GM21723 (cell line): ENCODE results near the gene PSMG4.

ENCODE experiments used
- ATAC-seq: cut with Tn5 transposase; IDR thresholded peaks from one replicate; pipeline ENCODE4 v1.9.1; 2021; ENCODE audit warnings: mild to moderate bottlenecking, moderate library complexity; ENCODE audit not compliant: unreplicated experiment

The PSMG4 gene

DNA sequence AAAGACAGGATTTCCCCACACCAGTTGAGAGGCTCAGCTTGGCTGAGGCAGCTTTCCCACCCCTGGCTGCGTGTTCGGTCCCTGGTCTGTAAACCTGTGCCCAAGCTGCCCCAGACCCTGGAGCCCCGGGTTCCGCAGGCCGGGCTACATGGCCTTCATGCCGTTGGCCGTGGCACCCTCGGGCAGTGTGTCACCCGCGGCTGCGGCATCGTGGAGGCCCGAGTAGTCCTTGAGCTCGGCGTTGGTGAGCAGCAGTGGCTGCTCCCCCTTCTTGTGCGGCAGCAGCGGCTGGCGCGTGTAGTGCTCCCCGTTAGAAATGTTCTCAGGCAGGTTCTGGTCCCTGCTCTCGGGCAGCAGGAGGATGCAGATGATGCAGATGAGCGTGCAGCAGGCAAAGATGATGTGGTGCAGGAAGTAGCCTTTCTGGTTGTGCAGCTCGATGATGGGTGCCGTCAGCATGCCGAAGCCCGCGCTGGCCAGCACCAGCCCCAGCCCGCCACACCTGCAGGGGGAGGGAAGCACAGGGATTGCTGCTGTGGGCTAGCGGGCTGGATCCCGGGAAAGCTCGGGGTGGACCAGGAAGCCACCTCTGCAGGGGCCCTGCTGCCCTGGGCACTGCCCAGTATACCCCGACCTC is 14.3 kb downstream of the PSMG4 start:
- no peak for ATAC-seq

DNA sequence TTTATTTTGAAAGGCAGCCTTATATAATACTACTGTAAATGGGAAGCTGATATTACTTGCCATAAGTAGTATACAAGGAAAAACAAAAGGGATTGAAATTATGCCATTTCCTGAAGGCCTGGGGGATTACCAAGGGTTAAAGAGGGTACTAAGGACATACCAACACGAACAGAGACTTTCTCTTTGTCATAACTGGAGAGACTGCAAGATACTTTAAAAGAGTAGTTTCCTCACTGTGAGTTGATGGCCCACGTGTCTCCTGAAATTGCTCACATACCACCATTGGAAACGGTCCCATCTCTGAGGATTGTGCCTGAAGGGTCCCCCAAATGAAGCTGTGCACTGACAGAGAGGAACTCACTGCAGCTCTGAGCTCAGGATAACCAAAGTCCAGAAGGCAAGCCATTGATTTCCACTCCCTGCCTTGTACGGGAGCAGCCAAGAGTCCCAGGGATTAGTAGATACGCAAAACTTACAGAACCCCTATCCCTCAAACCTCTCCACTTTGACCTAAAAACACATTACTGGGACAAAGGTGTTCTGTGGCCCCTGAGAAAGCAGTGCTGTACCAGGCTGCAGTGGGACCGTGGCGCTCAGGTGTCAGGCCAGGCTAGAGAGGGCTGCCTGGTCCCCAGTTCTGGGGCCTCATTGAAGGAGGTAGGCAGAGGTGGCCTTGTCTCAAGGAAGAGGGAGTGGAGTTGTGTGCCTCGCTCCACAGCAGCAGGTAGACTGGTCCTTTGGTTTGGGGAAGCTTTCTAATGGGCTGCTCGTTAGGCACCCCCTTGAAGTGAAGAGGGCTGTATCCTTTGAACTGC is 15.2 kb downstream of the PSMG4 start:
- no peak for ATAC-seq

DNA sequence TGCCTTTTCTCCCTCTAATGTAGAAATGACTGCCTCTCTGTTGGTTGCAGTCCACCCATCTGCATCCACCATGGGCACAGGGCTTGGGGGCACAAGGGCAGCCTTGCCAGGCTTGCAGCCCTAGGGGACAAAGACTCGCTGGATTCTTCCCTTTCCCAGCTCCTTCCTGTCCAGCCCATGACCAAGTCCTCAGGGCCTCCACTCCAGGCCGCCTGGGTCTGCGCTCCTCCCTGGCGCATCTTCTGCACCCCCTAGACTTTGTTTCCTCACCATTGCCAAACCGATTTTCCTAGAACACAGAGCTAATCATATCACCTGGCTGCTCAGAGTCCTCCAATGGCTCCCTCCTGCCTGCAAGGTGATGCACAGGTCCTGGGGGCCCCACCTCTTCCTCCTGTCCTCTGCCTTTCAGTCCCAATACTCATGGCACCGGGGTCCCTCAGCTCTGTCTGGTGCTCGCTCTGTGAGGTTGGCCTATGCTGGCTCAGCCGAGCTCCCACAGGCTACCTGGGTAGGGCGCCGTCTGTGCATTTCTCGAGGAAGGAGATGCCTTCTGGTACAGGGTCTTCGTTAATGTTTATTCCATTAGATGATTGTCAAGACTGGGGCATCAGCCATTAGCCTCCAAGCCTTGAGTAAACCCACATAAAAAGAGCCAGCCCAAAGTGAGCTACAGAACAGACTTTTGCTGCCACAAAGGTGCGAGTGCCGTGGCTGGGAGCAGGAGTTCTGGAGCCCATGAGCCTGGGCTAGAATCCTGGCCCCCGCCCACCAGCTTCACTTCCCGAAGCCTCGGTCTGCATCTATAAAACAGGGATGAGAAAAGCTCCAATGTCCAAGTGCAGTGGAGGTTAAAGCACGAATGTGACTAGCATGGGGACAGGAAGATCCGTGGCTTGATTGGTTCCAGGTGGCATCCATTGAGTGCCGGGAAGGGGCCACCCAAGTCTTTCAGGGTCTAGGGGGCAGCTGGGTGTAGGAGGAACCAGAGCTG is 17.7 kb downstream of the PSMG4 start:
- ATAC-seq = no peak

DNA sequence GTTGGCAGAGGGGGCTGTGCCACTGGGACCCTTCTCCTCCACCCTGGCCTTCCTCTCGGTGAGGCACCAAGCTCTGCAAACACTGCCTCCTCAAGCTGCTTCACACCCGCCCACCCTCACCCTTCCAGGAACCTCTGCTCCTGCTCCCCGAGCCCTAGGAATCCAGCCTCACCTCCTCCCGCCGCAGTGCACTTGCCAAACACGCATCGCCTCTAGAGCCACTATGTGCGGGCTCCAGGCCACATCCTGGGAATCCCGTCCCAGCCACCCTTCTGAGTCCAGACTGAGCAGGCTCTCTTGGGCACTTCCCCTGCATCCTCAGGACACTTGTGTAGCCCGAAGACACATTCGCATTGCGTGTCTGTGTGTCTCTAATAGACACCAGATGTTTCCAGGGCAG is 18.5 kb downstream of the PSMG4 start:
- no peak for ATAC-seq

DNA sequence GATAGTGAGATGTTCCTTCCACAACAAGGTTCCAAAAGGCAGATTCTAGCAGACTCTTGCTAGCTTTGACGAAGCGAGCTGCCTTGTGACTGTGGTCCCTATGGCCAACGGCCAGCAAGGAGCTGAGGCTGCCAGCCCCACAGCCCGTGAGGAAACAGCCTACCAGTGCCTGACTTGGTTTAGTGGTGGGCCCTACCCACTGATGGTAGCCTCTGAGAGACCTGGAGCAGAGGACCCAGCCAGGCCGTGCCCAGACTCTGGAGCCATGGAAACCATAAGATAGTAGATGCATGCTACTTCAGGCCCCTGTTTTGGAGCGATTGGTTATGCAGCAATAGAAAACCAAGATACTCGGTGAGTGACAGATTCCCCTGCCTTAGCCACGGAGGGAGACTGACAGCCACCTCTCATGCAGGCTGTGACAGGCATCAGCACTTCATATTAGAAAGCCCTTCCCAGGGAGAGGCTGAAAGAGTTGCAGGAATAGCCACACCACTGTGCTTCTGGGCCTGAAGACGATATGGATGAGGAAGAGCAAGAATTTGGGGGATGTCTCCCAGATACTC is 19.2 kb downstream of the PSMG4 start:
- no peak for ATAC-seq

DNA sequence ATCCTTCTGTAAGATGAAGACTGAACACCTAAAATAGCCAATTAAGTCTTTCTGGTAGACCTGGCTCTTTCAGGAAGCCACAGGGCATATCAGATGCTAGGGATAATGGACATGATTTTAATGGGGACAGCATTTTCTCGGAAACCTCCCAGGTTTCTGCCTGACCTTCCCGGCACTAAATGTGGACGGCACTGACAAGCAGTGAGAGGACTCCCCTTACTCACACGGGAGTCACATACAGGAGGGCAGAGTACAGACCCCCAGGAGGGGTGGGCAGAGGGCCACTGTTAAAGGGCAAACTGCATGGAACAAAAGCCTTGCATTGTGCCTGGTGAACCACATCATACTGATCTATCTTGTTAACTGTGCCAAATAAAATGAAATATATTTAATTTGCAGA is 19.9 kb downstream of the PSMG4 start:
- no peak for ATAC-seq

DNA sequence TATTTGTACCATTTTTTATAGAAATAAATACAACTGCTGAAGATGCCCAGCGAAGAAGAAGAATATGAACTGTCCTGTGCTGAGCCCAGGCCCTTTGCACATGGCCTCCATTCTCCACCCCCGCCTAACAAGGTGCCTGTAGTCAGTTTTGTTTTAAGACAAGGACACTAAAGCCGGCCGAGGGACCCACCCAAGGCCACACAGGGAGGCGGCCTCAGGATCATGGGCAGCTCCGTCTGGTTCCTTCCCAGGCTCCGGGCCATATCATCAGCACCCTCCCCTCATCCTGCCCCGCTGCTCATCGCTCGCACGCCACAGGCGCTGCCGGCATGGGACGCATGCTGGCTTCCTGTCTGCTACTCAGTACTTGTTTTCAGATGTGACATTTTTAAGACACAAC is 21.3 kb downstream of the PSMG4 start:
- ATAC-seq = no peak

- ATAC-seq = no peak
These were observed 22.2 kb downstream of the PSMG4 start for GRCh38 chr6:3280866-3281465.

DNA sequence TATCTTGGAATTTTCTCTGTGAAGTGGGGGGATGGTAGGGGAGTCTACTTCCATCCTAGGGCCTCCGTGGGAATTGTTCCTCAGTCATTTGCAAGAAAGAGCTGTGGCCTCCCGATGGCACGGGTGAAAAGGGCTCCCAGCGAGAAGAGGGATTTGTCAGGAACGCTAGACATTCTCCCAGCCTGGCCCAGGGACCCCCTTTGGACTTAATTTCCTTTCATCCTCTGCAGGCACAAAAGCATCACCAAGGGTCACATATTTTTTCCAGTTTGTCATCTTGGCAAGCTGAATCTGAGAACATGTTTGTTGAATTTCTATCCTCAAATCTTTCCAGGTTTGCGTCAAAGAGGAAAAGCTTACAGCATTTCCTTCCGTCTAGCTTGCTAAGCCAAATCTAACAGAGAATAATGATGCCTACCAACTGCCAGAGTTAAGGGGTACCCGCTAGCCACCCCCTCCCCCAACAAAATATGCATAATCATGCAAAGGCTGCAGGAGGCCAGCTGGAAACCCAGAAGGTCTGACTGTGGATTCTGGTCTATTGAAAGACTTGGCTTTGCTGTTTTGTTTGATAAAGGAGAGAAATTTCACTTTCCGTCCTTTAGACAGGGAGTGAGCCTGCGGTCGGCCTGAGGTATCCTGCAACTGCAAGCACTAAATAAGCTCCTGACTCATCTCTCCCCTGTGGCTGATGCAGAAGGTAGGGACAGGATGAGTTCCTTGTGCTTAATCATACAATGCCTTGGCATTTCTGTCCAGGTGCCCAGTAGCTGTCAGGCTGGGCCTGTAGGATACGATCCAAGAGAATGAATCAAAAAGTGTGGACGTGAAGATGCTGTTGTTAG is 23.1 kb downstream of the PSMG4 start:
- ATAC-seq = no peak

GRCh38 chr6:3282476-3283236 is 23.9 kb downstream of the PSMG4 start:
- ATAC-seq = no peak

GRCh38 chr6:3283241-3283640 is 24.5 kb downstream of the PSMG4 start:
- ATAC-seq = no peak

GRCh38 chr6:3283641-3284435 is 25.1 kb downstream of the PSMG4 start:
- ATAC-seq = no peak

GRCh38 chr6:3284436-3284876 is 25.7 kb downstream of the PSMG4 start:
- no peak for ATAC-seq

GRCh38 chr6:3285049-3285639 is 26.4 kb downstream of the PSMG4 start:
- ATAC-seq = no peak

DNA sequence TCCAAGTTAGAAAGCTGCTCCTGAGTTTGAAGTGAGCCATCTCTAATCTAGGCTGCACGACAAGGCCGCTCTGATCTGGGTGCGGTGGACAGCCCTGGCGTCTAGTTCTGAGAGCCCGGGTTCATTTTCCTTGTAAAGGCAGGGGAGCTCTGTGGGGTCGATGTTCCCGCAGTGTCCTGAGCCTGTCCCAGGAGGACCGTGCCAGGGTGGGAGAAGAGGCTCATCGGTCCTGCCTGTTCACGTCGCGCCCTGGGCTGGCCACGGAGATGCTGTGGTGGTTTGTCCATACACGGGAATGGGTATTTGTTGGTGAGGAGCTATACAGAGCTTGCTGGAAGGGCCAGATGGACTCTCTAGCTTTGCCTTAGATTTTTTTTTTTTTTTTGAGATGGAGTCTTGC is 27.0 kb downstream of the PSMG4 start:
- no peak for ATAC-seq

GRCh38 chr6:3286641-3287171 is 28.0 kb downstream of the PSMG4 start:
- no peak for ATAC-seq

DNA sequence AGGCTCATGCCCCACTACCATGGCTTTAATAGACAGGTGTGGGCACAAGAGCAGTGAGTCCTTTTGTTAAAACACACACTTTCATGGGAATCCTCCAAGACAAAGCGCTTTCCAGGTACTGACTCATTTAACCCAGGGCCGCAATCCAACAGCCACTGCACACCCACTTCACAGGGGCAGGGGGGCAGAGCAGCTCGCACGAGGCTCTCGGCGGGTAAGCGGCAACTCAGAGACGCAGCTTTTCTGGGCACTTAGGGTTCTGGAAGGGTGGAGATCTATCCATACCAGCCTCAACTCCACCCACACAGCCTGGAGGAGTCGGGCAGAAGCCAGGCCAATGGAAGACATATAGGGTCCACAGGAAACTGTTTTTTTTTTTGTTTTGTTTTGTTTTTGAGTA is 28.6 kb downstream of the PSMG4 start:
- ATAC-seq = no peak
